Measurements from ENCODE around the gene FHIT. TPM values are rescaled to one million over a fixed set of nuclear protein-coding genes. Genes with fewer than 3 reads are reported as not detected.

FHIT gene
- total RNA-seq, 4 donors from 2014 or later = 8.8 to 35.6 (median 12.6) TPM

DNA sequence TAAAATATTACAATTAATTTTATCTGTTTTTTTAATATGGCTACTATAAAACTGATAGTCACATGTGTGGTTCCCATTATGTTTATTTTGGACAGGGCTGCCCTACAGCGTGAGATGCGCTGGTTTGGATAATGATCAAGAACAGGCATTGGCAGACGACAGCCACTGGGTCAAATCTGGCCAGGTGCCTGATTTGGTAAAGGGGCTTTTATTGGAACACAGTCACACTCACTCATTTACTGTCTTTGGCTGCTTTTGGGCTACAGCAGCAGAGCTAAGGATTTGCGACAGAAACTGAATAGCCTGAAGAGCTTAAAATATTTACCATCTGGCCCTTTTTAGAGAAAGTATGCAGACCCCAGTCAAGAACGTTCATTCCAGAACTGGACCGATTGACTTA, 1477.3 kb downstream of the FHIT start:
- 66% methylated on average over 6 of the region's 6 CpGs for WGBS
- DNase-seq (ENCODE audit: low spot score in 2 of 2) = no peak
- Histone ChIP-seq H3K27ac (no peak overlapping the region), H3K4me1 (no peaks in the 10 kb centered on the region), H3K9me3 (no peaks in the 10 kb centered on the region), H3K4me3 (no peak overlapping the region), H3K36me3 (no peaks in the 10 kb centered on the region), H3K27me3 (no peaks in the 10 kb centered on the region)
- TF ChIP-seq POLR2AphosphoS5 (IDR thresholded peaks at IDR 0.05) = no peak
- TF ChIP-seq EP300 (IDR thresholded peaks at IDR 0.05) = no peak
- TF ChIP-seq, protein P1, sequence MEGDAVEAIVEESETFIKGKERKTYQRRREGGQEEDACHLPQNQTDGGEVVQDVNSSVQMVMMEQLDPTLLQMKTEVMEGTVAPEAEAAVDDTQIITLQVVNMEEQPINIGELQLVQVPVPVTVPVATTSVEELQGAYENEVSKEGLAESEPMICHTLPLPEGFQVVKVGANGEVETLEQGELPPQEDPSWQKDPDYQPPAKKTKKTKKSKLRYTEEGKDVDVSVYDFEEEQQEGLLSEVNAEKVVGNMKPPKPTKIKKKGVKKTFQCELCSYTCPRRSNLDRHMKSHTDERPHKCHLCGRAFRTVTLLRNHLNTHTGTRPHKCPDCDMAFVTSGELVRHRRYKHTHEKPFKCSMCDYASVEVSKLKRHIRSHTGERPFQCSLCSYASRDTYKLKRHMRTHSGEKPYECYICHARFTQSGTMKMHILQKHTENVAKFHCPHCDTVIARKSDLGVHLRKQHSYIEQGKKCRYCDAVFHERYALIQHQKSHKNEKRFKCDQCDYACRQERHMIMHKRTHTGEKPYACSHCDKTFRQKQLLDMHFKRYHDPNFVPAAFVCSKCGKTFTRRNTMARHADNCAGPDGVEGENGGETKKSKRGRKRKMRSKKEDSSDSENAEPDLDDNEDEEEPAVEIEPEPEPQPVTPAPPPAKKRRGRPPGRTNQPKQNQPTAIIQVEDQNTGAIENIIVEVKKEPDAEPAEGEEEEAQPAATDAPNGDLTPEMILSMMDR (IDR thresholded peaks at IDR 0.05) = no peak
- TF ChIP-seq POLR2A (IDR thresholded peaks at IDR 0.05) = no peak

DNA sequence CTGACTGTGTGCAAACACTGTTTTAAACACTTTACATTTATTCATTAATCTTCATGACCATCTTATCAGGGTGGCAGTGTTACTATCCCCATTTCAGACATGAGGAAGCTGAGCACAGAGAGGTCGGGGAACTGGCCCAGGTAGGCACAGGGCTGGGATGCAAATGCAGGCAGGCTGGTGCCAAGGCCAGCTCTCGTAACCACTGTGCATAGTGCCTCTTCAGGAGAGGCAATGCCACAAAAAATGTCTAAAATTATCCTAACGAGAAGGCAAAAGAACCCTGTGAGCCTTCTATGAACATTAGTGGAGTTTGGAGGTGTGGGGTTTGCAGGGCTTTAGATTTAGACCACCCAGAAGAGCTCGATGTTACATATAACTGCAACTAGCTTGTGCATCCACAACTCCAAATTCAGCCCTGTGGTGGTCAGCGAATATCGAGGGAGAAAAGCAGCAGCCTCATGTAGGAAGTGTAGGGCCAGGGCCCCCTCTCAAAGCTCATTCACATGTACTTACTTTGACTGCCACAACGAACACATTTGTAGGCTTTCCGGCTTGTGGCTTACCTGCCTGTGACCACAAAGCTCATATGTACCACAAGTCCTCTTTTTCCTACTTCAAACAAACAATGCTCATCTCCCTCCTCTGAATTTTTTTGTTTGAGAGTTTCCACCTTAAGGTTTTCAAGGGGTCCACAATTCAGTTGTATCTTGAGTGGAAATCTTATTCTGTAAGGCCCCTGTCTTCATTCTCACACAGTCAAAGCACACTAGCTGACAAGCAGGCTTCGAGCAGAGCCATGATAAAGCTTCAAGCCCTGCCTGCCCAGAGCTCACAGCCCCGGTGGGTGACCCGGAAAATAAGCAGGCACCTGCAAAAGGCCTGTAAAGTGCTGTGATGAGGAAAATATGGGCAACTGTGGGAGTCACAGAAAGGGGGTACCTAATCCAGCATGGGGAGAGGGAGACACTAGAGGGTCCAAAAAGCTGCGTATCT, 1478.5 kb downstream of the FHIT start:
- H3K27ac ChIP-seq = no peak overlapping the region
- no peaks in the 10 kb centered on the region for H3K36me3 ChIP-seq
- DNase-seq (ENCODE audit: low spot score in 2 of 2) = no peak
- no peaks in the 10 kb centered on the region for H3K27me3 ChIP-seq
- 78% methylated on average over 12 of the region's 12 CpGs for WGBS
- no peaks in the 10 kb centered on the region for H3K9me3 ChIP-seq
- no peak overlapping the region for H3K4me3 ChIP-seq
- H3K4me1 ChIP-seq = no peaks in the 10 kb centered on the region
- TF ChIP-seq, protein P1 (IDR thresholded peaks at IDR 0.05) = no peak
- TF ChIP-seq POLR2AphosphoS5 (IDR thresholded peaks at IDR 0.05) = no peak
- TF ChIP-seq EP300 (IDR thresholded peaks at IDR 0.05) = no peak
- no peak for TF ChIP-seq POLR2A (IDR thresholded peaks at IDR 0.05)

DNA sequence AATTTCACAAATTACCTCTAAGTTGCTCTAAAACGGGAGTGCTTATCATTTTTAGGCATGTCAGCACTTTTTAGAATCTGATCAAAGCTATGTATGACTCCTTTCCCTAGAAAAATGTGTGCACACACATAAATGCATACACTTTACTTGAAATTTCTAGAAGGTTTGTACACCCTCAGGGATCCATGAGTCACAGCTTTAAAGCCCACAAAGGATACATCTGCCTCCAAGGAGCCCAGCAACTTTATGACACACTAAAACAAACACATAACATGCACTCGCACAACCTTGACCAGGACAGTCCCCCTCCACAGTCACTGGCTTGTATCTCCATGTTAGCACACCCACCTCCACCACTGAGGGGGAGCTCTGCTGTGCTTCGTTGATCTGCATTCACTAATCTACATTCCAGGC, 1479.5 kb downstream of the FHIT start:
- no peaks in the 10 kb centered on the region for H3K27me3 ChIP-seq
- 76% methylated on average over 3 of the region's 3 CpGs for WGBS
- H3K27ac ChIP-seq = no peak overlapping the region

DNA sequence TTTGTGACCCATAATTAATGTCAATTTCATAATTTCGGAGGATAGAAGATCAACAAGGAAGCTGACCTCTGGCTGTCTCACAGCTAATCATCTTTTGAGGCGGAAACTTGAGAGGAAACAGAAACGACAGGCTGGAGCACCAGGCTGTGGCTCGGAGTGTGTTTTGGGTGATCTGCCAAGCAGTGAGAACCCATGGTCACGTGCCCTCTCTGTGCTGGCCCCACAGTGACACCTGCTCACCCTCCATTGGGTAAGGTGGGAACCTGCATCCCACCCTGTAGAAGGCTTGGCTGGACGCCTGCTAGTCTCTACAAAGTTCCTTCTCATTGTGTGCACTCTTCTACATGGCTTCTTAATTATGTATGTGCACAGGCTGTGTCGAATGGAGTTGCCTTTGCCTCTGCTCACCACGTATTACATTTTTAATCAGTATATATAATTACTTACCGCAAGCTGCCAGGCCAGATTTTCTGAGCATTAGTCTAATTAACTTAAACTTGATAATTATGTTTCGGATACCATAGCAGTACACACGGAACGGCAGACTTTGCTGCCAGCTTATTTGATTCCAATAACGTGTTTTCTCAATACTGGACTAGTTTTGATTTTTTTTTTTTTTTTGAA, 1482.0 kb downstream of the FHIT start:
- TF ChIP-seq EP300 (IDR thresholded peaks at IDR 0.05) (no peak), POLR2AphosphoS5 (IDR thresholded peaks at IDR 0.05) (no peak), POLR2A (IDR thresholded peaks at IDR 0.05) (no peak)
- TF ChIP-seq, protein P1 (IDR thresholded peaks at IDR 0.05) = no peak
- no peaks in the 10 kb centered on the region for H3K27me3 ChIP-seq
- no peak for DNase-seq (ENCODE audit: low spot score in 2 of 2)
- WGBS = 89% methylated on average over 13 of the region's 13 CpGs
- H3K9me3 ChIP-seq = no peaks in the 10 kb centered on the region
- H3K4me1 ChIP-seq = no peaks in the 10 kb centered on the region
- no peaks in the 10 kb centered on the region for H3K36me3 ChIP-seq
- no peak overlapping the region for H3K4me3 ChIP-seq
- H3K27ac ChIP-seq = no peak overlapping the region

More for the DNA sequence above, 1479.5 kb downstream of the FHIT start:
- no peak for TF ChIP-seq POLR2AphosphoS5 (IDR thresholded peaks at IDR 0.05)
- TF ChIP-seq POLR2A (IDR thresholded peaks at IDR 0.05) = no peak
- TF ChIP-seq, protein P1 (IDR thresholded peaks at IDR 0.05) = no peak
- no peak for TF ChIP-seq EP300 (IDR thresholded peaks at IDR 0.05)
- H3K36me3 ChIP-seq = no peaks in the 10 kb centered on the region
- H3K9me3 ChIP-seq = no peaks in the 10 kb centered on the region
- H3K4me3 ChIP-seq = no peak overlapping the region
- no peaks in the 10 kb centered on the region for H3K4me1 ChIP-seq
- DNase-seq (ENCODE audit: low spot score in 2 of 2) = no peak

All from suprapubic skin (tissue), 4 donors.